Activated CD8-positive, alpha-beta memory T cell treated with anti-CD3 and anti-CD28 coated beads, Interleukin-2, amount 50 U/mL, for 4 hours (primary cell): ENCODE measurements around the gene CENPX.

Experiments
- DNase-seq: peaks from one replicate; pipeline ENCODE4 v3.0.0-alpha.2; 2020

CENPX gene

DNA sequence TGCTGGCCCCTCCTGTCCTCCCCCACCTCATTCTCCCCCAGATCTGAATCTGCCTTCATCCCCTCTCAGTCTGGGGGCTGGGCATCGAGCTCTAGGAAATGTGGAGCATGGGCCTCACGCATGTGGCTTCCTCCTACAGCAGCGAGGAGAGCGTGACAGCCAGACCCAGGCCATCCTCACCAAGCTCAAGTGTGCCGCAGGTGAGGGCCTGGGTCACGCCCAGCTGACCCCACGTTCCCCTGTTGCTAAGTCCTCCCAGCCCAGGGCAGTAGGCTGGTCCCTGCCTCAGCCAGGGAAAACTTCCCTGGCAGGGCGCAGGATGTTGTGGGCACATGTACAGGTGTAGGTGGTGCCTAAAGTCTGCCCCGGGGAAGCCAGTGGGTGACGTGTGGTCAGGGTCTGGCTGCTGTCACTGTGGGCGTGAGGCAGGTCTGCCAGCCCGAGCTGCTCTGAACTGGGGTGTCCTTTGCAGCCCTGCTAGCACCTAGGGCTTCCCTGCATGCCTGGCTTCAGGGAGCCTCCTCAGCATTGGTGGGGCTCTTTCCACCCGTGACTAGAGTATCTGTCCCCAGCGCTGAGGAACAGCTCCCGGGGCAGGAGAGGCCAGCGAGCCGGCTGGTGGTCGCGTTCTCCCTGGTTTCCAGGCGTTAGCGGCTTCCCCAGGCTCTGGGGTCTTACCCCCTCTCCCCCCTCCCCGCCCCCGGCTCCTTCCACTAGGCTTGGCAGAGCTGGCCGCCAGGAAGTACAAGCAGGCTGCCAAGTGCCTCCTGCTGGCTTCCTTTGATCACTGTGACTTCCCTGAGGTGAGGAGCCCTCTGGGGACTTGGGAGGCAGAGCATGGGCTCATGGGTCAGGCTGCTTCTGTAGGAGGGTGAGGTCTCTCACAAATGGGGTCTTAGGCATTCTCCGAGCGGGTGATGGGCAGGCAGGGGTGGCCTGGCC, 32.6 kb upstream of the CENPX start:
- no peak for DNase-seq

DNA sequence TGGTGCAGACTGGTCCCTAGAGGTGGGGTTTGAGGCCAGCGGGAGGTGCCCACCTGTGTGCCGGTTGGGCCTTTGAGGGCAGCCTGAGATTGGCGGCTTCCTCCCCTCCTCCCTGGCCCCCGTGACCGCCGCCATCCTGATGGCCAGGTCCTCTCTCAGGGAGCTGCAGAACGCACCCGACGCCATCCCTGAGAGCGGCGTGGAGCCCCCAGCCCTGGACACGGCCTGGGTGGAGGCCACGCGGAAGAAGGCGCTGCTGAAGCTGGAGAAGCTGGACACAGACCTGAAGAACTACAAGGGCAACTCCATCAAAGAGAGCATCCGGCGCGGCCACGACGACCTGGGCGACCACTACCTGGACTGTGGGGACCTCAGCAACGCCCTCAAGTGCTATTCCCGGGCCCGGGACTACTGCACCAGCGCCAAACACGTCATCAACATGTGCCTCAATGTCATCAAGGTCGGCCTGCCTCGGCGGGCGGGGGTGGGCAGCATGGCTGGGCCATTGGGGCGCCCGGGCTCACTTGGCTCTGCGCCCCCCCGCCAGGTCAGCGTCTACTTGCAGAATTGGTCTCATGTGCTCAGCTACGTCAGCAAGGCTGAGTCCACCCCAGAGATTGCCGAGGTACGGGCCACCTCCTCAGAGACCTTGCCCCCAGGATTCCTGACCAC, 31.8 kb upstream of the CENPX start:
- DNase-seq, result no peak

DNA sequence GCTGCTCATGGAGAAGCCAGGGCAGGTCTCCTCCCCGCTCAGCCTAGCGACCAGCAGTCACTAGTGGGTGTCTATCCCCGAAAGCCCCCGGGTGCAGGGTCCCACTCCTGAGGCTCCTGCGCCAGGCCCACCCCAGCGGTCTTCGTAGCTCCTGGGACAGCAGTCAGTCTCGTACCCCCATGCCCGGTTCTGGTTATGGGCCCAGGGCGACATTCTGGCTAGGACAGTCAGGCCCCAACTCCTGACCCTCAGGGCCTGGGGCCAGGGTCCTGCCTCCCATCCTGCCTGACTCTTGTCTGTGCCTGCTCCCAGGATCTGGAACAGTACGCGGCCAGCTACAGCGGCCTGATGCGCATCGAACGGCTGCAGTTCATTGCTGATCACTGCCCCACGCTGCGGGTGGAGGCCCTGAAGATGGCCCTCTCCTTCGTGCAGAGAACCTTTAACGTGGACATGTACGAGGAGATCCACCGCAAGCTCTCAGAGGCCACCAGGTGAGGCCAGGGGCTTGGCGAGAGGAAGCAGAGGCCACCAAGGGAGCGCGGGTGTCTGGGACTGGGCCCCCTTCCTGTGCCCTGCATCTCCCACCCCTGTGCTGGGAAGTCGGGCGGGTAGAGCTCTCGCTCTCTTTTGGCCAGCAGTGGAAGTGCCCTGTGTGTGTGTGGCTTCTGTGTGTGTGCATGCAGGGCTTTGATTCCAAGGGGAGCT, 31.0 kb upstream of the CENPX start:
- DNase-seq, result no peak

DNA sequence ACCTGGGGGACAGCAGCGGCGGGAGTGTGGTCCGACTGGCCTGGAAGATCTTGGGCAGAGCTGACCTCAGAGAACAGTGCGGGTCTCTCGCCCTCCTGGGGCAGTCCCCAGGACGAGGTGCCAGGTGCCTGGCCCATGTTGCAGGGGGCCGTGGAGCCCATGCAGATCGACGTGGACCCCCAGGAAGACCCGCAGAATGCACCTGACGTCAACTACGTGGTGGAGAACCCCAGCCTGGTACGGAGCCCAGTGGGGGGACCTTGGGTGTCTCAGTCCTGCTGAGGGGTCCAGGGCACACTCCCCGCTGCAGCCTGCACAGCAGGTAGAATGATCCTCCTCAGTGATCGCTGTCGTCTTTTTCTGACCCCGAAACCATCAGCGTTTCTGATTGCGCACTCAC, 30.5 kb upstream of the CENPX start:
- no peak for DNase-seq

DNA sequence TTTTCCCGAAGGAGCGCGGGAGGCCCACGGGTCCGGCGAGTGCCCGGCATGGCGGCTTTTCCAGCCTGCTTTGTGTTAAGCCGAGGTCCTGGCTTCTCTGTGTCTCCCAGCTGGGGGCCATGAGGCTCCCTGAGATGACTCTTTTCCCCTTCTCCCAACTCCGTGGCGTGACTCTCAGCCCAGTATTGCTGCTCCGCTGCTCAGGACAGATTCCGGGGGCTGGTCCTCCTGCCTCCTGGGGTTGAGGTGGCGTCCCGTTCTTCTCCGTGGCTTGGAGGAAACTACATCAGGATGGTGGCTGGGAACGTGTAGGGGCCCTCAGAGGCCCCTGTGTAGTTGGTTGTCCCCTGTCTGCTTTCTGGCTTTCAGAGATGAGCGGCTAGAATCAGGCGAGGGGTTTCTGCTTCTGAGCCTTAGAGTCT, 30.0 kb upstream of the CENPX start:
- no peak for DNase-seq

DNA sequence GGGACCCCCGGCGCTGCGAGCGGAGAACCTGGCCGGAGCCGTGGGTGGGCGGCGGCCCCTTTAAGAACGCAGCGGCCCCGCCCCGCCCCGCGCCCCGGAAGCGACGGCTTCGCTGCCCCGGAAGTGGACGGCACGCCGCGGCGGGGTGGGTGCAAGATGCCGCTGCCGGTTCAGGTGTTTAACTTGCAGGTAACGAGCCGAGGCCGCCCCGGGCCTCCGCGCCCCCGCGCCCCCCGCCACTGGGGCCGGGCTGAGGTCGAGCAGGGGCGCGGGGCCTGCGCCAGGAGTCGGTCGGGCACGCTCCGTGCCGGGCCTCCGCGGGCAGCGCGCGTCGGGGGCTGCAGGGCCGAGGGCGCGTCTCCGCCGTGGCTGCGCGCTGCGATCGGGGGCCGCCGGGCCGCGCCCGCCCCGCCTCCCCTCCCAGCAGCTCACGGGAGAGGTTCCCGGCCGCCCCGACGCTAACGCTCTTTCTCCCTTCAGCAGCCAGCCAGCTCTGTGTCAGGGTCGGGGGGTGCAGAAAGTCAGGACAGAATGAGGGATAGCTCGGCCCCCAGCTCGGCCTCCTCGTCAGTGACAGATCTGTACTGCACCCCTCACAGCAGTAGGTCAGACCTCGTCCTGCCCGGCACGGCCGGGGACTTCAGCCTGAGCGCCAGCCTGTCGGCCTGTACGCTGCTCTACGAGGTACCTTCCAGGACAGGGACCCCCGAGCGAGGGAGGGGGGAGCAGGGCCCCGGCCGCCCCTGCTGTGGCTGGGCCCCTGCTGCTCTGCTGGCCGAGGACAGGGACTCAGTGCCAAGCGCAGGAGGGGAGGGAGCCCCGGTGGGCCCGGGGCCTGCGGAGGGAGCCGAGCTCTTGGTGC, 29.3 kb upstream of the CENPX start, which contains the start of the genes GPS1 and RFNG:
Gene GPS1, plus strand, starts transcription at position 123 of the 862 bp plus-strand sequence. Its CDS starts 34 bp downstream, at position 157.
Gene RFNG, minus strand, starts transcription at position 36 of the 862 bp plus-strand sequence. CDS start 45 bp downstream, outside the sequence.
- peak; percentile 86 for DNase-seq

DNA sequence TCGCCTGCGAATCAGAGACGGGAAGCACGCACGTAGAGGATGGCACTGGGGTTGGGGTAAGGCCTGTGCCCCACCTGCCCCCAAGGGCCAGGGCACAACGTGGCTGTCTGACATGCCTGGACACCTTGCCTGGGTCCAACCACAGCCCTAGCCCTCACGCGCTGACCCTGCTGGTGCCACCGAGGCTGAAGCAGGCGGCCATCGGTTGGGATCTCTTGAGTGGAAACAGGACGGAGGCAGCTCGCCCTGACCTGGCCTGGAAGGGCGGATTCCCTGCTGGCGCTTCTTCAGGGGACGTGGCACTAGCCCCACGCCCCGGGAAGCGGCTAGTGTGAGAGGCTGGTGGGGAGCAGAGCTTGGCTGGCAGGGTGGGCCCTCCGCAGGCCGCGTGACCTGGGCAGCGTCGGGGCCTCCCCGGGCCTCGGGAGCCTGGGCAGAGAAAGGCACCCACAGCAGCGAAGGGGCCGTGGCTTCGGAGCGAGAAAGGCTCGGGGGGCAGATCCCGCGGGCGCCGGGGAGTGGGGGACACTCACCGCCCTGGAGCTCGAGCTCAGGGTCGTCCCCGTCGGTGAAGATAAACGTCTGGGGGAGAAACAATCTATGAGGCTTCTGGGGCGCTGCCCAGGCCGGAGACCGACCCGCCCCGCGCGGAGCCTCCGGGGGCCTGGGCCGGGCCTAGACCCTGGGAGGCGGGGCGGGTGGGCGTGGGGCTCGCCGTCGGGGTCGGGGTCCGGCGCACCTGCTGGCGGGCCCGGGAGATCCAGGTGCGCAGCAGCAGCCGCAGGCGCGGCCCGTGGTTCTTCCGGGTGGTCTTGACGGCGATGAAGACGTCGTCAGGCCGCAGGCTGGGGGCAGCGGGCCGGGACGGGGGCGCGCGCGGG, 28.3 kb upstream of the CENPX start:
- DNase-seq, result peak; percentile 17

DNA sequence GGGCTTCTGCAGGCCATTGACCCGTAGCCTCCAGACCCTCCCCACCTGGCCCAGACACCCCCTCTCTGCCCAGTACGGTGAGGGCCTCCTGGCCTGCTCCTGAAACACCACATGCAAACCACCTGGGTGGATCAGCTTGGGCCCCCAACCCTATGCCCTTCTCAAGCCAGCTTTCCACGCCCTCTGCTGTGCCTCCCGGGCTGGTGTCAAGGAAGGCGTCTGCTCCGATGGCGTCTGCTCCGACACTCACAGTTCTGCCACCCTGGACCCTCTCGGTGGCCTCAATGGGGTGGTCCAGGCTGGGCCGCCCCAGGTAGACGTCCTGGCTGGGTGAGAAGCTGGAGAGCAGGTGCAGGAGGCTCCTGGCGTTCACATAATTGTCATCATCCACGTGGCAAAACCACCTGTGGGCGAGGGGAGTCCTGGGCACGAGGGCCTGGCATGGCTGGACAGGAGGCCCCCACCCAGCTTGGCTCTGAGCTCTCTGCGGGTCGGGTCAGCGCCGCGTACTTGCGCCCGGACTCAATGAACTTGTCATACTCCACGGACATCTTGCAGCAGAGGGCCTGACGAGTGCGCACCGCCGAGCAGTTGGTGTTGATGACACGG, 27.6 kb upstream of the CENPX start:
- DNase-seq, result no peak

DNA sequence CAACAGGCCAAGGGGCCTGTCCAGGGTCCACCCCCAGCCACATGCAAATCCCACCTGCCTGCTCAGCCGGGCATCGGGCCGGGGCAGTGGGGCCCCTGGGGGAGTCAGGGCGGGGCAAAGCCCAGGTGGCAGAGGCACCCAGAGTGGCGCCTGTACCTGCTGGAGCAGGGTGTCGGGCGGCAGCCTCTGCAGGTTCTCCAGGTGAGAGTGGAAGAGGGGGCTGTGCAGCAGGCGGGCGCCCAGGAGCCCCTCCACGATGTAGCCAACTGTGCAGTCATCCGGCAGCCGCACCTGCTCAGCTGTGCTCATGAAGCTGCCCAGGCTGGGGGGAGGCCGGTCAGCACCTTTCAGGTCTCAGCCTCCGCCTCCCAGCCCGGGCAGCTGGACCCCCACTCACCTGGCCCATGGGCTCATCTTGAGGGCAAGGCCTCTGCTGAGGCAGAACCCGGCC, 26.9 kb upstream of the CENPX start:
- DNase-seq, result no peak

DNA sequence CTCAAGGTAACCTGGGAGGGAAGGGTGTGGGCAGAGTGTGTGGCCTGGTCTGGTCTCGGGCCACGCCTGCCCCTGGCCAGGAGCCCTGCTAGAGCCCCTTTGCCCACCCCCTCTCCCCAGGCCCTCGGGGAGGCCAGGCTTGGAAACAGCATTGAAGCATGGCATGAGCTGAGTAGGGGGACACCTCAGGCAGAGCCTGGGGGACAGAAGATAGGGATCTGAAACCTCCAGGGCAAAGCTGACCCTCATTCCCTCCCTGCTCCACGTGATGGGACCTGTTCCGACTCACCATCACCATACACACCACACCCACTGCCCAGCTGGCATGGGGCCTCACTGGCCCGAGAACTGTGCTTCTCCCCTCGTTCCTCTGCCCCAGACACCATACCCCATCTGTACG, 26.4 kb upstream of the CENPX start:
- DNase-seq, result no peak

DNA sequence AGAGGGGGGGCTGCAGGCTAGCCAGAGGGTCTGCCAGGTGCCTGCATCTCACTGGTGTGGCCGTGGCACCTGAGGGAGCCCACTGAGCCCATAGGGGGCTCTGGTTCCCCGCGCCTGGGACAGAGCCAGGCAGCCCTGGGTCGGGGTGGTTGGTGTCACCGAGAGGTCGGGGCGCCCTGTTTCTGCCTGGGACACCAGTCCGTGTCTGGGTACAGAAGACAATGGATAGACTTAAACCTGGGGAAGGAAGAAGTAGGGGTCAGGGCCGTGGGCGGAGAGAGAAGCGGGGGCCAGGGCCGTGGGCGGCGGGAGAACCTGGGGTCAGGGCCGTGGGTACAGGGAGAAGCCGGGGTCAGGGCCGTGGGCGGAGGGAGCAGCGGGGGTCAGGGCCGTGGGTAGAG, 25.9 kb upstream of the CENPX start:
- no peak for DNase-seq

DNA sequence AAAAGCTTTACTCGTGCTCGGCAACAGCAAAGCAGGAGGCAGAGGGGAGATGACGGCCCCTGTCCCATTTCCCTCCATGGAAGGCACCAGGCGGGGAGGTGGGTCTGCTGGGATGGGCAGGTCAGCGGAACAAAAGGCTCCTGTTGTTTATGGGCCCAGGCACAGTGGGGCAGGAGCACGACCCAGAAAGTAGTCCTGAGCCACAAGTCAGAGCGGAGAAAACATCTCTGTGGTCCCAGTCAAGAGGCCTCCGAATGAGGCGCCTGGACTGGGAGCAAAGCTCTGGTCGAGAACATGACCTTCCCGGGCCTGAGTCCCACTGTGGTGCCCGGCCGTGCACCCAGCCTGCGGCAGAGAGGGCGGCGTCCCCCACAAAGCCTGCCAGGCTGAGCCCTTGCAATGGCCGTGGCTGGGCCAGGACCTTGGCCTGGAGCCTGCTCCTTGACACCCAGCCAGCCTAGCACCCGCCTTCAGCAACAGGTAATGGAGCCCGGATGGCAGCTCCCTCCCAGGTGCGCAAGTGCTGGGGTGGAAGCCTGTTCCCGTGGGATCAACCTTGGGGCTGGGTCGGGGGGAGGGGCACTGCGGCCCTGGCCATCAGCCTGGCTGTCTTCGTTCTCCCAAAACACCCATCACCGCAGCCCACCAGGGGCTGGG, 25.4 kb upstream of the CENPX start:
- DNase-seq, result no peak

DNA sequence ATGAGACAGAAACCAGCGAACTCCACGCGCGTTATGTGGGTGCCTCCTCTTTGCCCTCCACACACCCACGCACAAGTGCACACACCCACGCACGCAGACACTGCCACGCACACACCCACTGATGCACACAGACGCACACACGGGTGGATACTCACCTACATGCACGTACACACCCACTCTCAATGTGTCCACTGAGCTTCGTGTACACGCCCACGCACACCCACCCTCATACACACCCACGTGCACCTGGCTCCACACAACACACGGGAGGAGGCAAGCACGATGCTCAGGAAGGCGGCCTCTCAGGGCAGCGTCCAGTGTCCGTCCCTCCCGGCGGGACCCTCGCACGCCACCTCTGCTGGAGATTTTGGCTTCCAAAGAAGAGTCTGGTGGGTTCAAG, 24.7 kb upstream of the CENPX start:
- DNase-seq, result no peak

DNA sequence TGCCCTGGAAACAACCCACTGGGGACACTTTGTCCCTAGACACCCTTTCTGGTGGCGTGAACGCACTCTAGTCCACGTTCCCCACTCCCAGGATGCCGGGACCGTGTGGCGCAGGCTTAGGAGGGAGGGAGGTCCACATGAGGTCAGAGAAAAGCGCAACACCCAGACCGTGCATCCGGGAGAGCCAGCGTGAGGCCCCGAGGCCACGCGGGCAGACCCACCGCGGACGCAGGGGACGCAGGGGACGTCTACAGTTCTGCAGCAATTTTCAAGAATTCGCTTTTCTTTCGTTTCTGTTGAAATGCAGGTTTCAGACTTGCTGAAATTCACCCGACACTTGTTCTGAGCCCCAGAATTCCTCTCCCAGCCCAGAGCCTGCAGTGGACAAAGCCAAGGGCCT, 24.2 kb upstream of the CENPX start:
- DNase-seq, result no peak

DNA sequence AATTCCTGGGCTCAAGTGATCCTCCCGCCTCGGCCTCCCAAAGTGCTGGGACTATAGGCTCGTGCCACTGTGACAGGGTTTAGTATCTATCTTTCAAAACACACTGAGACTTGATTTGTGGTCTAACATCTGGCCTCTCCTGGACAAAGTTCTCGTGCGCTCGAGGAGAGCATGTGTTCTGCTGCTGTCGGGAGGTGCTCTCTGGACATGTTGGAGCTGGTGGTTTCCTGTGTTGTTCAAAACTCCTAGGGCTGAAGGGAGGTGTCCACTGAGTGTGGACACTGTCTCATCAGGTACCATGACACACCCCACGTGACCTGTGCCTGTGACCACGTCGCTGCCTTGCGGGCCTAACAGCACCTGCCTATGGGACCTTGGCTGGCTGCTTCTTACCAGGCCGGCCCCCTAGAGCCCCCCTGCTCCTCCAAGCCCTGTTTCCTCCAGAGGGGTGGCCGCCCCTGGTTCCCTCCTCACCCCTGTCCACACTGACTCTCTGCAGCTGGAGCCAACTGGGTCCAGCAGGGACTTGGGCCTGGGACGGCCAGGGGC, 23.3 kb upstream of the CENPX start:
- no peak for DNase-seq

DNA sequence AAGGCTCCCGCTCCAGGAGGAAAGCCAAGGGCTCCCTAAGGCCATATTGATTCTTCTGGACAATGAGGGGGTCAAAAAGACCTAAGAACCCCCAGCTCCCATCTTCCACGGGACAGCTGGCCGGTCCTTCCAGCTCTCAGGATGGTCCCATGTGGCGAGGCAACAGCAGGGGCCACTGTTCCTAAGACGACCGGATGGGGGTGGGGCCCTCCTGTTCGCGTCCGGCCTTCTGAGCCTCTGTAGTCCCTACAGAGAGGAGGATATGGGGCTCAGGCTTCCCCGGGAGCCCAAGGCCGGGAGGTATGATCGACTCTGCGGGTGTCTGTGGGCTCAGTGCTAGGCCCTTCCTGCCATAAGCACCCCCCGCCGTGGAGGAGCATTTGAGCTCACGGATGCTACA, 20.8 kb upstream of the CENPX start:
- no peak for DNase-seq

DNA sequence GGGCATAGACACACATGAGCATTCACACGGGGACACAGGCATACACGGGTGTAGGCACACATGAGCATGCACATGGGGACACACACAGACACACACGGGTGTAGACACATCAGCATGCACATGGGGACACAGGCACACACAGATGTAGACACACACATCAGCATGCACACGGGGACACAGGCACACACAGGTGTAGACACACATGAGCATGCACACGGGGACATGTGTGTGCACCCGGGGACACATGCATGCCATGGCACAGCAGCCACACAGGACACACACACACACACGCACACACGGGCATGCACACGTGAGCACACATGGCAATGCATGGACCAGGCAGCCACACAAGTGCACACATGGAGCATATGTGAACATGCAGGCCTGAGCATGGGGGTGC, 20.0 kb upstream of the CENPX start:
- no peak for DNase-seq

DNA sequence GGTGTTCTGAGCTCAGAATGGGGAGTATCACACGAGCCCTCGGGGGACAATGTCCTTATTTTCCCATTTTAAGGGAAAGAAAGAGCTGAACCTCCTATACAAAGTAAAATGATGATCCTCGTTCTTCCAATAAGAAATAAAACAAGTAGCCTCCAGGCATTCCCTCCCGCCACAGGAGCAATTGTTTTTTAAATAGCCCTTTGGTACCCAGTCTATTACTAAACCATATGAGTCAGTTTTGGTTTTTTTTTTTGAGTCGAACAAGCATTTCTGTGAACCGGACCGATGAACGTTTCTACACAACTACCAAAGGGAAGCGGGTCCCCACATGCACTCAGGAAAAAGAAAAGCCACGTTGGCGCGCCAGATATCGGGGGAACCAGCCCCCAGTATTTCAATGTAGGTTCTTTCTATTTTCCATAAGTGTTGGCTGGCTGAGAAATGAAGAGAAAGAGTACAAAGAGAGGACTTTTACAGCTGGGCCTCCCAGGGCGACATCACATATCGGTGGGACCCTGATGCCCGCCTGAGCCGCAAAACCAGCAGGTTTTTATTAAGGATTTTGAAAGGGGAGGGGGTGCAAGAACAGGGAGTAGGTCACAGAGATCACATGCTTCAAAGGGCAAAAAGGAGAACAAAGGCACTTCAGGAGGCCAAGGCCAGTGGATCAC, 18.6 kb upstream of the CENPX start:
- DNase-seq, result no peak

DNA sequence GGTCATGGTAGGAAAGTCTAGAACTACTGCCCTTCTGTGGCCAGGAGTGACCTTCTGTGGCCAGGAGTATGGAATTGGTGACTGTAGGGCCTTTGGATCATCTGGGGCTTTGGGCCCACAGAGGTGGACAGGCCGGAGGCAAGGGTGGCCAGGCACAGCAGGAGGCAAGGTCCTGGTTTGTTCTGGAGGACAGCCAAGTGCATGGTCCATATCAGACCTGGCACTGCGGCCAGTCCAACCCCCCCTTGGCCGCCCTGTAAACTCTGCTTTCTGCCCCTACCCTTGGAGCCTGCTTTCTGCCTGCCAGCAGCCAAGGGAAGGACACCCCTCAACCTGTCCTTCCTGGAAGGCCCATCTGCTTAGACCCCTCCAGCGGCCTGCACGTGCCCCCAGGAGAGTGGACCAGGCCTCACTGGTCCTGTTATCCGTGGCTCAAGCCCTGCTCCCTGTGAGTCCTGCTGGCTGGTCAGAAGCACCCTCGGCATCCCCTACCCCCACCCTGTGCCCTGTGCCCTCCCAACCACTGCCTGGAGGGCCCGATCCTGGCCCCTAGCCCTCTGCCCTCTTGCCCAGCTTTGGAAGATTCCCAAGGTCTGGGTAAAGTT, 17.1 kb upstream of the CENPX start:
- DNase-seq, result no peak
